CD4-positive, alpha-beta T cell (primary cell): ENCODE measurements around the gene RAET1L. TPM values are rescaled to one million over a fixed set of nuclear protein-coding genes. Genes with fewer than 3 reads are reported as not detected.
"Not testable (repeated sequence)": the region's sequence is repeated elsewhere in the genome, so short reads cannot be mapped to it uniquely, and the experiment has no call there.

ENCODE experiments used
- ATAC-seq: fragments of 200-7000 bp; cut with Tn5 transposase; one replicate; pipeline ENCODE4 v1.10.0; 2022; ENCODE audit warnings: mild to moderate bottlenecking; ENCODE audit not compliant: poor library complexity
- CTCF ChIA-PET: fragments of 350-600 bp; sonication (Branson Sonifier 250); formaldehyde crosslinking; loops from one replicate; lab custom pipeline; 2021; ENCODE audit warnings: antibody characterized with exemption, inconsistent platforms; lab: Charles Lee
- POLR2A ChIA-PET: fragments of 350-600 bp; sonication (Branson Sonifier 250); formaldehyde crosslinking; loops from one replicate; lab custom pipeline; 2021; ENCODE audit warnings: antibody characterized with exemption, inconsistent platforms; lab: Charles Lee
- DNase-seq, 14 experiments: peaks; one replicate each; pipeline ENCODE4 v3.0.0-alpha.2; 2013 to 2020; ENCODE audit warnings: mixed read lengths in 2 of 14
- H3K27ac ChIP-seq, 2 donors: one replicate each; pipeline versions ENCODE4 v1.5.1 to v1.7.0; 2013; ENCODE audit warnings: low read length in 2 of 2, low read depth in 1 of 2, mild to moderate bottlenecking in 1 of 2
- H3K27me3 ChIP-seq, 2 experiments: 1 replicate in 1 of 2; 2 replicates in 1 of 2; pipeline versions ENCODE4 v1.6.1 to v1.7.0; 2013; ENCODE audit warnings: low read length in 2 of 2, control low read depth in 1 of 2, mild to moderate bottlenecking in 1 of 2, moderate library complexity in 1 of 2; ENCODE audit not compliant: insufficient read depth in 2 of 2, control insufficient read depth in 1 of 2
- H3K36me3 ChIP-seq: one replicate; pipeline ENCODE4 v1.6.1; 2013; ENCODE audit warnings: low read length, control low read depth; ENCODE audit not compliant: insufficient read depth
- H3K4me1 ChIP-seq: one replicate; pipeline ENCODE4 v1.6.1; 2013; ENCODE audit warnings: low read length, control low read depth; ENCODE audit not compliant: insufficient read depth
- H3K4me3 ChIP-seq: one replicate; pipeline ENCODE4 v1.5.1; 2013; ENCODE audit warnings: mild to moderate bottlenecking, low read length, moderate library complexity
- H3K9me3 ChIP-seq, 2 experiments: 1 replicate in 1 of 2; 2 replicates in 1 of 2; pipeline versions ENCODE4 v1.6.1 to v1.7.0; 2013; ENCODE audit warnings: low read length in 2 of 2, mild to moderate bottlenecking in 2 of 2, control low read depth in 1 of 2, moderate library complexity in 1 of 2; ENCODE audit not compliant: control insufficient read depth in 1 of 2, insufficient read depth in 1 of 2
- H3K27ac Mint-ChIP-seq: one replicate; pipeline ENCODE4 v1.8.0; 2020; ENCODE audit warnings: mixed read lengths
- H3K27me3 Mint-ChIP-seq: one replicate; pipeline ENCODE4 v1.8.0; 2021; ENCODE audit warnings: mixed read lengths
- H3K36me3 Mint-ChIP-seq: one replicate; pipeline ENCODE4 v1.8.0; 2021; ENCODE audit warnings: low read depth, mixed read lengths
- H3K4me1 Mint-ChIP-seq: one replicate; pipeline ENCODE4 v1.8.0; 2021; ENCODE audit warnings: low read depth, mixed read lengths
- H3K4me3 Mint-ChIP-seq: one replicate; pipeline ENCODE4 v1.8.0; 2020; ENCODE audit warnings: mild to moderate bottlenecking, mixed read lengths
- H3K9me3 Mint-ChIP-seq: one replicate; pipeline ENCODE4 v1.8.0; 2020; ENCODE audit warnings: mixed read lengths
- CTCF ChIP-seq: fragments of 200-600 bp; IDR thresholded peaks from one replicate; pipeline ENCODE4 v1.8.0; 2022; ENCODE audit warnings: antibody characterized with exemption, mild to moderate bottlenecking
- intact Hi-C, 2 experiments: fragments of 100-400 bp; cut with DNase I in 1 of 2; cut with micrococcal nuclease in 1 of 2; formaldehyde crosslinking; loops; one replicate each; pipeline versions ENCODE4 v1.15.1 to v1.9.0; 2023 to 2025; cut with DNase I, micrococcal nuclease
- polyA plus RNA-seq, 2 donors: library from polyadenylated mRNA; unstranded; fragments of 120-200 nt; gene quantifications; one replicate each; pipeline ENCODE4 v1.2.1, GENCODE V29; 2013
- total RNA-seq, 174 experiments: library from RNA in 2 of 174; stranded (reverse) in 2 of 174; gene quantifications; one replicate each; pipeline ENCODE4 v1.2.3 and lab custom pipeline; 2021 to 2026

Gene RAET1L
- total RNA-seq (not detected), total RNA-seq (lab: John Stamatoyannopoulos, UW) (0 to 0.13 (median 0) reads per million in 172 experiments)
- not detected for polyA plus RNA-seq (2013, experiment 1 of 2)
- polyA plus RNA-seq (2013, experiment 2 of 2) = not detected

- H3K27ac Mint-ChIP-seq = no peak within 1 kb of the TSS
- DNase-seq (peak in 1 of 14 experiments; percentile 37), ATAC-seq (peak; percentile 63)
- POLR2A ChIA-PET = no interaction called here
- H3K4me1 Mint-ChIP-seq = peaks cover 9% of the 10 kb centered on the region
- peaks cover 74% of the 10 kb centered on the region for H3K27me3 Mint-ChIP-seq
- H3K4me3 Mint-ChIP-seq = no peak within 1 kb of the TSS
- Histone ChIP-seq H3K27ac (no peak within 1 kb of the TSS), H3K4me1 (peaks cover 14% of the 10 kb centered on the region), H3K27me3 (peaks cover 23 to 37% of the 10 kb centered on the region in 2 experiments), H3K4me3 (no peak within 1 kb of the TSS), H3K36me3 (no peaks in the 10 kb centered on the region), H3K9me3 (peaks cover 0 to 5% of the 10 kb centered on the region in 2 experiments)
- no peak for TF ChIP-seq CTCF
- H3K36me3 Mint-ChIP-seq = no peaks in the 10 kb centered on the region
- H3K9me3 Mint-ChIP-seq = no peaks in the 10 kb centered on the region
- intact Hi-C loops = no loop called here
- CTCF ChIA-PET = no interaction called here
These were observed at the start of gene RAET1L for GRCh38 chr6:150025201-150025917. RAET1L (minus strand) TSS chr6:150025532; CDS start chr6:150025471, 61 bp downstream.

GRCh38 chr6:150075034-150075421 is 49.7 kb upstream of the RAET1L start:
- ATAC-seq = no peak
- Mint-ChIP-seq H3K27ac (no peak overlapping the region), H3K4me1 (peaks cover 29% of the 10 kb centered on the region), H3K4me3 (no peak overlapping the region), H3K27me3 (peaks cover 34% of the 10 kb centered on the region), H3K9me3 (no peaks in the 10 kb centered on the region), H3K36me3 (no peaks in the 10 kb centered on the region)
- intact Hi-C loops = no loop called here
- TF ChIP-seq CTCF = no peak
- Histone ChIP-seq H3K9me3 (no peaks in the 10 kb centered on the region), H3K4me3 (no peak overlapping the region), H3K4me1 (peaks cover 21% of the 10 kb centered on the region), H3K36me3 (no peaks in the 10 kb centered on the region), H3K27me3 (no peaks in the 10 kb centered on the region), H3K27ac (no peak overlapping the region)
- CTCF ChIA-PET = no interaction called here
- POLR2A ChIA-PET = no interaction called here
- no peak for DNase-seq

- H3K27ac Mint-ChIP-seq, DNase-seq, H3K36me3 Mint-ChIP-seq, H3K4me3 ChIP-seq, H3K27ac ChIP-seq, H3K9me3 ChIP-seq, H3K27me3 ChIP-seq, ATAC-seq, H3K9me3 Mint-ChIP-seq, CTCF ChIA-PET, H3K36me3 ChIP-seq, H3K4me3 Mint-ChIP-seq, POLR2A ChIA-PET, intact Hi-C loops: not testable (repeated sequence)
- Mint-ChIP-seq H3K27me3 (peaks cover 30% of the 10 kb centered on the region), H3K4me1 (peaks cover 29% of the 10 kb centered on the region)
- peaks cover 22% of the 10 kb centered on the region for H3K4me1 ChIP-seq
These were observed 49.2 kb upstream of the RAET1L start for GRCh38 chr6:150074396-150075033.
